H7 (cell line): Measurements from ENCODE around the gene FSTL5. TPM values are rescaled to one million over a fixed set of nuclear protein-coding genes. Genes with fewer than 3 reads are reported as not detected.

Experiments used
- DNase-seq: peaks from one replicate; pipeline ENCODE4 v3.0.0; 2012
- H3K27me3 ChIP-seq: 2 replicates; pipeline ENCODE4 v1.6.0; 2011; ENCODE audit warnings: mild to moderate bottlenecking, low read length; ENCODE audit not compliant: control insufficient read depth, insufficient read depth
- H3K36me3 ChIP-seq: replicated peaks from 2 replicates; pipeline ENCODE4 v1.5.1; 2011; ENCODE audit warnings: low read length; ENCODE audit not compliant: control insufficient read depth, insufficient read depth
- H3K4me3 ChIP-seq: 2 replicates; pipeline ENCODE4 v1.5.1; 2011; ENCODE audit warnings: low read depth, mild to moderate bottlenecking, control low read depth, low read length, moderate library complexity; ENCODE audit not compliant: insufficient read depth
- total RNA-seq: library from RNA; depleted of rRNA; stranded (reverse); fragments of >200 nt; shearing (Covaris generic); gene quantifications from 2 replicates; pipeline ENCODE4 v1.2.3, GENCODE V29; 2014

The FSTL5 gene
- total RNA-seq, 1 experiment from 2014 or later: 2.3 TPM

GRCh38 chr4:161629694-161630441, 533.9 kb downstream of the FSTL5 start:
- H3K36me3 ChIP-seq: no peaks in the 10 kb centered on the region
- DNase-seq: no peak
- H3K4me3 ChIP-seq: no peak overlapping the region
- no peaks in the 10 kb centered on the region for H3K27me3 ChIP-seq

- Histone ChIP-seq H3K36me3 (no peaks in the 10 kb centered on the region), H3K27me3 (no peaks in the 10 kb centered on the region), H3K4me3 (no peak overlapping the region)
- no peak for DNase-seq
These were observed 559.1 kb downstream of the FSTL5 start for GRCh38 chr4:161604516-161605300.

GRCh38 chr4:161601011-161601410, 562.8 kb downstream of the FSTL5 start:
- Histone ChIP-seq H3K27me3 (no peaks in the 10 kb centered on the region), H3K36me3 (no peaks in the 10 kb centered on the region), H3K4me3 (no peak overlapping the region)
- no peak for DNase-seq

DNA sequence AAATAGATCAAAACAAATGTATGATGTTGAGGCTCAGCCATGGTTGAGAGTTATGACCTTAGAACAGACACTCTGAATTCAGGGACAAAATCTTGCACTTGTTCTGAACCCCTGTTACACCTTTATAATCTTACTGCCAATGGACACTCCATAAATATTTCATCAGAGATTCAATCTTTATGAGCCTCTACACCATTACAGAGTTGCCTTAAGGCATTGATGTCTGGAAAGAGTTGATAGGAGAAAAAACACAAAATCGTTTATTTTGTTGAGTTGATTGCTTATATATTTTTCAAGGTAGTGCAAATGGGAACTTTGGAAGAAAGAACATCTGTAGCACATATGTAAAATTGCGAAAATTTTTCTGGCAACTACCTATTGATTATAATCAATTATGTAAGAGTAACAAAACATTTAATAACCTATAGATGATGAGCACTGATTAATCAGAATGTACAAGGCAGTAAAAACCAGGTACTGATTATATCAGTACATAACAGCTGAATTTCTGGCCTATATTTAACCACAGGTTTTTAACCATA, 568.5 kb downstream of the FSTL5 start:
- no peak for DNase-seq
- no peaks in the 10 kb centered on the region for H3K36me3 ChIP-seq
- H3K4me3 ChIP-seq: no peak overlapping the region
- H3K27me3 ChIP-seq: no peaks in the 10 kb centered on the region

DNA sequence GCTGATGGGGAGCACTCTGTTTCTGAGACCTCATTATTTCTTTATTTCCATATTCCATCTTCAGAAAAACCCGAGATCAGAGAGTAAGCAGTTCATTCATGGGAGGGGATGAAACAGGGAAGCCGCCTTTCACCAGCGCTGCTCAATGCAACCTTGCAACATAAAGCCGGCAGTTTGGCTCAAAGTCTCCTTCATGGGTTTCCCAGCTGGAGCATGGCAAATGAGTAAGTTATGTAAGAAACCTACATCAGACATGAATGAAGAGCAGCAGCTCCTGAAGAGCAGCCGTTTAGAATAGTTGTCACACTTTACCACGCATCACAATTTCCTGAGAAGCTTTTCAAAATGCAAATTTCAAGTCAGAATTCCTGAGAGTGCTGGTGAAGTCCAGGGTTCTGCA, 578.8 kb downstream of the FSTL5 start:
- H3K36me3 ChIP-seq: no peaks in the 10 kb centered on the region
- no peak for DNase-seq
- H3K27me3 ChIP-seq: no peaks in the 10 kb centered on the region

GRCh38 chr4:161583549-161583948, 580.3 kb downstream of the FSTL5 start:
- H3K27me3 ChIP-seq: no peaks in the 10 kb centered on the region

More for the DNA sequence above, 578.8 kb downstream of the FSTL5 start:
- H3K4me3 ChIP-seq: no peak overlapping the region

GRCh38 chr4:161581262-161582230, 582.3 kb downstream of the FSTL5 start:
- Histone ChIP-seq H3K36me3 (no peaks in the 10 kb centered on the region), H3K27me3 (no peaks in the 10 kb centered on the region), H3K4me3 (no peak overlapping the region)
- no peak for DNase-seq

More at GRCh38 chr4:161583549-161583948, 580.3 kb downstream of the FSTL5 start:
- Histone ChIP-seq H3K4me3 (no peak overlapping the region), H3K36me3 (no peaks in the 10 kb centered on the region)
- no peak for DNase-seq

- H3K36me3 ChIP-seq: no peaks in the 10 kb centered on the region
- H3K4me3 ChIP-seq: no peak overlapping the region
- no peak for DNase-seq
- no peaks in the 10 kb centered on the region for H3K27me3 ChIP-seq
These were observed 586.1 kb downstream of the FSTL5 start for GRCh38 chr4:161577579-161578301.

DNA sequence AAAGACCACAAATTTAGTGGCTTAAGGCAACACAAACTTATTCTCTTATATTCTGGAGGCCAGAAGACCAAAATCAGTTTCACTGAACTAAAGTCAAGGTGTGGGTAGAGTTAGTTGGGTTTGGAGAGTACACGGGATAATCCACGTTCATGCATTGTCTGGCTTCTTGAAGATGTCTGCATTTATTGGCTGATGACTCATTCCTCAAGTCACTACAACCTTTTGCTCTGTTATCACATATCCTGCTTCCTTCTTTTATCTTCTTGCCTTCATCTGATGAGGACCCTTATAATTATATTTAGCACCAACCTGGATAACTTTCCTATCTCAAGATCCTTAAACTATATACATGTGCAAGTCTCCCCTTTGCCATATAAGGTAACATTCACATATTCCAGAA, 590.0 kb downstream of the FSTL5 start:
- no peak for DNase-seq
- Histone ChIP-seq H3K4me3 (no peak overlapping the region), H3K36me3 (no peaks in the 10 kb centered on the region), H3K27me3 (no peaks in the 10 kb centered on the region)

GRCh38 chr4:161564230-161564834, 599.5 kb downstream of the FSTL5 start:
- Histone ChIP-seq H3K36me3 (no peaks in the 10 kb centered on the region), H3K27me3 (no peaks in the 10 kb centered on the region), H3K4me3 (no peak overlapping the region)
- DNase-seq: no peak

- no peaks in the 10 kb centered on the region for H3K36me3 ChIP-seq
- DNase-seq: no peak
- H3K4me3 ChIP-seq: no peak overlapping the region
- no peaks in the 10 kb centered on the region for H3K27me3 ChIP-seq
These were observed 607.8 kb downstream of the FSTL5 start for GRCh38 chr4:161555689-161556660.

DNA sequence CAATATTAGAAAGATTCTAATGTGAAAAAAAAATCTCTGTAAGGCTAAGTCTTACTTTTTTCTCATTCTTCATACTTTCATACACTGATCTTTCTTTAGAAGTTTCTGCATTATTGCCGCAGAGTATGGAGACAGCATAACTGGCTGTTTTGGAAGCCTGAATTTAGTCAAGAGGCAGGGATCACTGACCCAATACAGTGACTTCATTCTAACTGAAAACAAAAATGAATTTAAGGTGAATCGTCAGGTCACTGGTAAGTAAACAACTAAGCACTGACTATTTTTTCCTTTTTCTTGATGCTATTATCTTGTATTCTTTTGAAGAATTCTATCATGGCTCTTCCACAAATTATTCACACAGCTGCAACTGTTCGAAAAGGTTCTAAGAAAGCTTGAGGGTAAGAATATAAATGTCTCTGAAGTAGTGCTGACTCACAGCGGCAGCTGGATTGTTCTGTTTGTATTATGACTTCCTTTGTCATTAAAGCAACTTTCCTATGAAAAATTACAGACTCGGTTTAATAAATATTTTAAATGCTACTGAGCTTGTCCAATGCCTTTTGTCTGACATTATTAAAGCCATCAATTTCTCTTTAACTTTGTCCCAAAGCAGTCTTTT, 609.3 kb downstream of the FSTL5 start:
- Histone ChIP-seq H3K27me3 (no peaks in the 10 kb centered on the region), H3K36me3 (no peaks in the 10 kb centered on the region), H3K4me3 (no peak overlapping the region)
- DNase-seq: no peak
